Upper lobe of left lung (tissue), 4 donors: ENCODE measurements around the gene LCN15.

Experiments used
- CTCF ChIP-seq, 6 experiments: fragments of 450-650 bp in 4 of 6; fragments of 200-600 bp in 2 of 6; sonication (generic) in 2 of 6; IDR thresholded peaks; one replicate each; pipeline ENCODE4 v1.5.1; 2016 to 2019; ENCODE audit warnings: antibody characterized with exemption in 6 of 6
- EP300 ChIP-seq, 4 donors: sonication (generic); formaldehyde crosslinking; IDR thresholded peaks; one replicate each; pipeline ENCODE4 v1.5.1; 2017; ENCODE audit warnings: antibody characterized with exemption in 4 of 4, control low read depth in 2 of 4
- POLR2AphosphoS5 ChIP-seq, 2 donors: sonication (generic); formaldehyde crosslinking; IDR thresholded peaks; one replicate each; pipeline ENCODE4 v1.5.1; 2017; ENCODE audit warnings: antibody characterized with exemption in 2 of 2

GRCh38 chr9:136806631-136807201, 42.4 kb upstream of the LCN15 start:
- TF ChIP-seq CTCF (IDR thresholded peaks at IDR 0.05) (no peak), POLR2AphosphoS5 (IDR thresholded peaks at IDR 0.05) (no peak), EP300 (IDR thresholded peaks at IDR 0.05) (no peak)
